SK-N-SH treated with all-trans-retinoic acid at 6 μM for 48 hours (cell line): ENCODE measurements around the gene KRTAP9-1.

Experiments
- ATAC-seq: fragments of 200-7000 bp; cut with Tn5 transposase; 3 replicates; pipeline ENCODE4 v1.9.1; 2020; ENCODE audit warnings: mild to moderate bottlenecking, moderate library complexity
- ARNTL ChIP-seq: fragments of 450-650 bp; formaldehyde crosslinking; IDR thresholded peaks from 2 replicates; pipeline ENCODE4 v1.5.0; 2020; ENCODE audit warnings: low read depth, mild to moderate bottlenecking, moderate library complexity, borderline replicate concordance
- BACH2 ChIP-seq: fragments of 250-450 bp; sonication (Bioruptor Pico); IDR thresholded peaks from 2 replicates; pipeline ENCODE4 v1.9.0; 2021; ENCODE audit warnings: mild to moderate bottlenecking, borderline replicate concordance
- CREB5 ChIP-seq: fragments of 250-450 bp; sonication (Bioruptor Pico); IDR thresholded peaks from 2 replicates; pipeline ENCODE4 v1.5.1; 2020; ENCODE audit warnings: low read depth, mild to moderate bottlenecking, moderate library complexity
- CSDC2 ChIP-seq: fragments of 250-450 bp; sonication (Bioruptor Pico); IDR thresholded peaks from 2 replicates; pipeline ENCODE4 v1.5.0; 2020; ENCODE audit warnings: mild to moderate bottlenecking, moderate library complexity
- ESRRG ChIP-seq: fragments of 250-450 bp; sonication (Bioruptor Pico); IDR thresholded peaks from 2 replicates; pipeline ENCODE4 v1.6.1; 2021; ENCODE audit warnings: mild to moderate bottlenecking
- GLIS3 ChIP-seq: fragments of 250-450 bp; sonication (Bioruptor Pico); IDR thresholded peaks from 2 replicates; pipeline ENCODE4 v1.5.0; 2020; ENCODE audit warnings: mild to moderate bottlenecking, moderate library complexity
- ISL1 ChIP-seq: fragments of 250-450 bp; sonication (Bioruptor Pico); IDR thresholded peaks from 2 replicates; pipeline ENCODE4 v2.1.2; 2022; ENCODE audit warnings: mild to moderate bottlenecking, moderate library complexity
- OSR1 ChIP-seq: fragments of 250-450 bp; sonication (Bioruptor Pico); IDR thresholded peaks from 2 replicates; pipeline ENCODE4 v1.8.0; 2022; ENCODE audit warnings: moderate library complexity, mild to moderate bottlenecking, inconsistent platforms
- POU6F1 ChIP-seq: fragments of 250-450 bp; sonication (Bioruptor Pico); IDR thresholded peaks from 2 replicates; pipeline ENCODE4 v1.8.0; 2021; ENCODE audit warnings: low read depth, mild to moderate bottlenecking, moderate library complexity, borderline replicate concordance
- PPARA ChIP-seq: fragments of 250-450 bp; sonication (Bioruptor Pico); IDR thresholded peaks from 2 replicates; pipeline ENCODE4 v1.5.0; 2020; ENCODE audit warnings: mild to moderate bottlenecking, borderline replicate concordance
- RARB ChIP-seq: fragments of 250-450 bp; sonication (Bioruptor Pico); IDR thresholded peaks from 2 replicates; pipeline ENCODE4 v1.8.0; 2021; ENCODE audit warnings: mild to moderate bottlenecking, moderate library complexity
- SNAI2 ChIP-seq: fragments of 250-450 bp; sonication (Bioruptor Pico); IDR thresholded peaks from 2 replicates; pipeline ENCODE4 v1.5.0; 2020; ENCODE audit warnings: mild to moderate bottlenecking, moderate library complexity
- TCF4 ChIP-seq: fragments of 250-450 bp; sonication (Bioruptor Pico); IDR thresholded peaks from 2 replicates; pipeline ENCODE4 v1.8.0; 2021; ENCODE audit warnings: mild to moderate bottlenecking, moderate library complexity, borderline replicate concordance
- TOX ChIP-seq: fragments of 250-450 bp; sonication (Bioruptor Pico); IDR thresholded peaks from 2 replicates; pipeline ENCODE4 v1.8.0; 2021; ENCODE audit warnings: mild to moderate bottlenecking, moderate library complexity, borderline replicate concordance
- ZC3H10 ChIP-seq: fragments of 250-450 bp; sonication (Bioruptor Pico); IDR thresholded peaks from 2 replicates; pipeline ENCODE4 v1.5.1; 2021; ENCODE audit warnings: mild to moderate bottlenecking, moderate library complexity
- ZFP30 ChIP-seq: fragments of 450-650 bp; formaldehyde crosslinking; IDR thresholded peaks from 2 replicates; pipeline ENCODE4 v1.5.0; 2022; ENCODE audit warnings: mild to moderate bottlenecking, moderate library complexity
- ZNF70 ChIP-seq: fragments of 450-650 bp; formaldehyde crosslinking; IDR thresholded peaks from 2 replicates; pipeline ENCODE4 v1.5.0; 2020; ENCODE audit warnings: mild to moderate bottlenecking, moderate library complexity
- ZNF8 ChIP-seq: fragments of 450-650 bp; formaldehyde crosslinking; IDR thresholded peaks from 2 replicates; pipeline ENCODE4 v1.5.0; 2020; ENCODE audit warnings: mild to moderate bottlenecking, moderate library complexity
- TF ChIP-seq, protein P1 (sequence below): fragments of 250-450 bp; sonication (Bioruptor Pico); IDR thresholded peaks from 2 replicates; pipeline ENCODE4 v1.5.0; 2020; ENCODE audit warnings: mild to moderate bottlenecking, moderate library complexity
- TF ChIP-seq, protein P2 (sequence below): fragments of 250-450 bp; sonication (Bioruptor Pico); IDR thresholded peaks from 2 replicates; pipeline ENCODE4 v1.8.0; 2020; ENCODE audit warnings: mild to moderate bottlenecking, moderate library complexity, borderline replicate concordance

The KRTAP9-1 gene

DNA sequence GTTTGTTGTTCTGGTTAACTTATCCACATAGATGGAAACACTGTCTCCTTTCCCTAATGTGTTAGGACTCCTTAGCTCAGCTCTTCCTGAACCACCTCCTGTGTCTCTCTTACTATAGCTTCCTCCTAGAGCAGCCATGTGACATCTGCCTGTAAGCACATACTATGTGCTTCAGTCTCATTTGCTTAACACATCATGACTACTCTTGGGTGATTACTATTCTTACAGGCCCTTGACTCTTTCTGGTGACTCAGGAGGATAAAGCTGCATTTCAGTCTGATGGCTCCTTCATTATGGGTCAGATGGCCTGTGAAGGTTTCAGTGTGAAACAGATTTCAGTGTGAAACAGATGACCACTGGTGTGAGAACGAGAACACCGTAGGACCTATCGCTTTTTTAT, 11.3 kb upstream of the KRTAP9-1 start (continued):
- TF ChIP-seq, protein P1, sequence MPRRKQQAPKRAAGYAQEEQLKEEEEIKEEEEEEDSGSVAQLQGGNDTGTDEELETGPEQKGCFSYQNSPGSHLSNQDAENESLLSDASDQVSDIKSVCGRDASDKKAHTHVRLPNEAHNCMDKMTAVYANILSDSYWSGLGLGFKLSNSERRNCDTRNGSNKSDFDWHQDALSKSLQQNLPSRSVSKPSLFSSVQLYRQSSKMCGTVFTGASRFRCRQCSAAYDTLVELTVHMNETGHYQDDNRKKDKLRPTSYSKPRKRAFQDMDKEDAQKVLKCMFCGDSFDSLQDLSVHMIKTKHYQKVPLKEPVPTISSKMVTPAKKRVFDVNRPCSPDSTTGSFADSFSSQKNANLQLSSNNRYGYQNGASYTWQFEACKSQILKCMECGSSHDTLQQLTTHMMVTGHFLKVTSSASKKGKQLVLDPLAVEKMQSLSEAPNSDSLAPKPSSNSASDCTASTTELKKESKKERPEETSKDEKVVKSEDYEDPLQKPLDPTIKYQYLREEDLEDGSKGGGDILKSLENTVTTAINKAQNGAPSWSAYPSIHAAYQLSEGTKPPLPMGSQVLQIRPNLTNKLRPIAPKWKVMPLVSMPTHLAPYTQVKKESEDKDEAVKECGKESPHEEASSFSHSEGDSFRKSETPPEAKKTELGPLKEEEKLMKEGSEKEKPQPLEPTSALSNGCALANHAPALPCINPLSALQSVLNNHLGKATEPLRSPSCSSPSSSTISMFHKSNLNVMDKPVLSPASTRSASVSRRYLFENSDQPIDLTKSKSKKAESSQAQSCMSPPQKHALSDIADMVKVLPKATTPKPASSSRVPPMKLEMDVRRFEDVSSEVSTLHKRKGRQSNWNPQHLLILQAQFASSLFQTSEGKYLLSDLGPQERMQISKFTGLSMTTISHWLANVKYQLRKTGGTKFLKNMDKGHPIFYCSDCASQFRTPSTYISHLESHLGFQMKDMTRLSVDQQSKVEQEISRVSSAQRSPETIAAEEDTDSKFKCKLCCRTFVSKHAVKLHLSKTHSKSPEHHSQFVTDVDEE (CRISPR knock-in tag): no peak
- TF ChIP-seq ZNF8 (CRISPR knock-in tag) (no peak), ARNTL (CRISPR knock-in tag) (no peak)
- TF ChIP-seq, protein P2, sequence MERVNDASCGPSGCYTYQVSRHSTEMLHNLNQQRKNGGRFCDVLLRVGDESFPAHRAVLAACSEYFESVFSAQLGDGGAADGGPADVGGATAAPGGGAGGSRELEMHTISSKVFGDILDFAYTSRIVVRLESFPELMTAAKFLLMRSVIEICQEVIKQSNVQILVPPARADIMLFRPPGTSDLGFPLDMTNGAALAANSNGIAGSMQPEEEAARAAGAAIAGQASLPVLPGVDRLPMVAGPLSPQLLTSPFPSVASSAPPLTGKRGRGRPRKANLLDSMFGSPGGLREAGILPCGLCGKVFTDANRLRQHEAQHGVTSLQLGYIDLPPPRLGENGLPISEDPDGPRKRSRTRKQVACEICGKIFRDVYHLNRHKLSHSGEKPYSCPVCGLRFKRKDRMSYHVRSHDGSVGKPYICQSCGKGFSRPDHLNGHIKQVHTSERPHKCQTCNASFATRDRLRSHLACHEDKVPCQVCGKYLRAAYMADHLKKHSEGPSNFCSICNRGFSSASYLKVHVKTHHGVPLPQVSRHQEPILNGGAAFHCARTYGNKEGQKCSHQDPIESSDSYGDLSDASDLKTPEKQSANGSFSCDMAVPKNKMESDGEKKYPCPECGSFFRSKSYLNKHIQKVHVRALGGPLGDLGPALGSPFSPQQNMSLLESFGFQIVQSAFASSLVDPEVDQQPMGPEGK (CRISPR knock-in tag): no peak

DNA sequence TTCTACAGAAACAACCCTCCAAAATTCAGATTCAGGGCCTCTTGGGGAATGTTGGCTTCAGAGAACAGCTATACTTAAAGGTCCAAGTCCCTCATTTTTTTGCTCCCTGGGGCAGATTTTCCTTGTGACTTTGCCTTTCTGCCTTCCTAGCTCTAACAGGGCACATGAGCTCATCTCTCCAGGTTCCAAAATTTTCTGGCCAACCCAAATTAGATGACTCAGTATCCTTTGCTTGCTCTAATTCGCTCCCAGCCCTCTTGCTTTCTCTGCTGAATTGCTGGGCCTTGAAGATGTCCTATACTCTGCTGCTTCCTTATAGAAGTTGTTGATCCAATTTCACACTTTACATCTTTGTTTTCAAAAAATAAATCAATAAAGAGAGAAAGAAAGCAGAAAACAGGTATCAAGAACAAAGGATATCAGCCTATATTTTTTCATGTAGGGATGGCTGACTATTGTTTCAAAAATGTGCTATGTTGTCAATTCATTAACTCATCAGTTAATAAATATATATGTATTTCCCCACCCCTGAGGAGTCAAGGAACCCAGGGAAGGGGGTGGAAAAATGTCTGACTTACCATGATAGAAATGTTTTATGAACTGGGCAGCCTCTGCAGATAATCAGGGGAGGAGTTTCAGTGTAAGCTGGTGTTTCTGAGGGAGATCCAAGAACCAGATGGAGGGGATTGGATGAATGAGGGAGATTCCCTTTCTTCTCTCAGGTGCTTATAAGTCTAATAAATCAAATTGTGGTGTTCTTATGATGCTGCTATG, 10.7 kb upstream of the KRTAP9-1 start:
- ATAC-seq: no peak
- TF ChIP-seq ZFP30 (CRISPR knock-in tag) (no peak), TOX (CRISPR knock-in tag) (no peak), ZNF8 (CRISPR knock-in tag) (no peak), BACH2 (no peak), GLIS3 (CRISPR knock-in tag) (no peak), SNAI2 (CRISPR knock-in tag) (no peak)
- TF ChIP-seq, protein P1 (CRISPR knock-in tag): no peak
- TF ChIP-seq, protein P2 (CRISPR knock-in tag): no peak

GRCh38 chr17:41184480-41184961, 5.2 kb upstream of the KRTAP9-1 start, which contains the start of gene KRTAP4-1:
TSS of gene KRTAP4-1 (minus strand) at chr17:41184911. CDS start at chr17:41184854, 57 bp downstream.
- no peak for ATAC-seq
- TF ChIP-seq CREB5 (CRISPR knock-in tag): no peak
- no peak for TF ChIP-seq OSR1 (CRISPR knock-in tag)
- no peak for TF ChIP-seq GLIS3 (CRISPR knock-in tag)
- no peak for TF ChIP-seq ZNF70 (CRISPR knock-in tag)
- TF ChIP-seq ISL1 (CRISPR knock-in tag): no peak
- no peak for TF ChIP-seq TOX (CRISPR knock-in tag)
- no peak for TF ChIP-seq ZNF8 (CRISPR knock-in tag)
- TF ChIP-seq, protein P1 (CRISPR knock-in tag): no peak
- no peak for TF ChIP-seq ZFP30 (CRISPR knock-in tag)
- no peak for TF ChIP-seq ESRRG (CRISPR knock-in tag)
- no peak for TF ChIP-seq ZC3H10 (CRISPR knock-in tag)
- TF ChIP-seq TCF4: no peak
- no peak for TF ChIP-seq SNAI2 (CRISPR knock-in tag)
- TF ChIP-seq BACH2: no peak
- no peak for TF ChIP-seq POU6F1 (CRISPR knock-in tag)
- TF ChIP-seq RARB: no peak
- no peak for TF ChIP-seq PPARA (CRISPR knock-in tag)
- no peak for TF ChIP-seq CSDC2 (CRISPR knock-in tag)
